ENCODE measurements around the gene GNAS-AS1.

DNA sequence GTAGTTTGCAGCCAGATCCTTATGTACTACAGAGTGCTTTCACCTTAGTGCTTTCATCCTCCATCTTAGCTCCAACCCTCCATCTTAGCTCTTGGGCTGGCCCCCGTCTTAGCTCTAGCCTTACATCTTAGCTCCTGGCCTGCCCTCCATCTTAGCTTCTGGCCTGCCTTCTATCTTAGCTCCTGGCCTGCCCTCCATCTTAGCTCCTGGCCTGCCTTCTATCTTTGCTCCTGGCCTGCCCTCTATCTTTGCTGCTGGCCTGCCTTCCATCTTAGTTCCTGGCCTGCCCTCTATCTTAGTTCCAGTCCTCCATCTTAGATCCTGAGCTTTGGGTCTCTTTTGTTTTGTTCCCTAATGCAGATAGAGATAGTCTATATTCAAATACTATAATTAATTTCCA, 23.8 kb upstream of the GNAS-AS1 start:
- TF ChIP-seq CTCF (IDR thresholded peaks at IDR 0.05; ENCODE audit: control extremely low read depth in 1 of 3, insufficient read depth in 1 of 3, low read depth in 1 of 3, low read length in 3 of 3), result no peak
- TF ChIP-seq POLR2AphosphoS5 (IDR thresholded peaks at IDR 0.05; ENCODE audit: low read depth, low read length), result no peak
- TF ChIP-seq MAX (IDR thresholded peaks at IDR 0.05), result no peak
- no peak for TF ChIP-seq SIN3A (conservative IDR thresholded peaks at IDR 0.05 in 1 of 2, IDR thresholded peaks at IDR 0.05 in 1 of 2; ENCODE audit: low read depth in 1 of 2, low read length in 2 of 2)
- no peak for TF ChIP-seq ZNF274 (IDR thresholded peaks at IDR 0.05; ENCODE audit: borderline replicate concordance, extremely low read depth, low read length)
